DMS 273 treated with DMSO at 0.1 percent for 48 hours (cell line): Measurements from ENCODE around the gene PRR29.

ENCODE experiments used
- DNase-seq: peaks from one replicate; lab custom pipeline; 2025; lab: John Stamatoyannopoulos, UW

The PRR29 gene

DNA sequence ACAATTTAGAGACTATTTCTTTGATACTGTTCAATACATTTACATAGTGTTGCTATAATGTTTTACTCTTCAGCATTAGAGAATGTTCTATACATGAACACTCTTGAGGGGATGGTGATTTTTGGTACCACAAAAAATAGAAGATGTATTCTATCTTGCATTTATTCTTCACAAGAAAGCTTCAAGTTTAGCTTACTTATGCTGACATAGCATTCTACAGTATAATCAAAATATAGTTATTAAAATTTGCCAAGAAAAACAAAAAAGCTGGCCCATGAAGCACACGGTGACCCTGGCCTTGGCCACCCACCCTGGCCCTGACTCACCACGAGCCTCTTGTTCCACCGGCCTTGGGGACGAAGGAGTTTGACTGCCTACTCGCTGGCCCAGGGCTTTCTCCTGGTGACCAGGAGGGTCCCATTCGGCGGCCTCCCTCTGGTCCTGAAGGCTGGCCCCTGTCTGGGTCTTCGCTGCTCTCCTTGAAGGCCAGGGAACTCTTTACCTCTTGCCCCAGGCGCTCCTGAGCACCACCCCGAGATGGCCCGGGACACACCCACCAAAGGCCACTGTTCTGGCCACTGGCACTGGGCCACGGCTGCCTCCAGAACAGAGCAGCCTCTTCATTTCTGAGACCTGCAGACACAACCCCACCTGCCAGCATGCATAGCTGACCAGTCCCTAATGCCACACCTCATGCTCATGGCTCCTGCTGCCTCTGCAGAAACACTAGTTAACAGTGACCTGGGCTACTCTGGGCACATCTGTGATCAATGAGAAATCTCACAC lies 44.7 kb downstream of the PRR29 start:
- DNase-seq: no peak

- no peak for DNase-seq
These were observed 47.0 kb downstream of the PRR29 start for GRCh38 chr17:64045176-64045575.

- DNase-seq: no peak
These were observed 50.7 kb downstream of the PRR29 start for GRCh38 chr17:64048805-64049204.

DNA sequence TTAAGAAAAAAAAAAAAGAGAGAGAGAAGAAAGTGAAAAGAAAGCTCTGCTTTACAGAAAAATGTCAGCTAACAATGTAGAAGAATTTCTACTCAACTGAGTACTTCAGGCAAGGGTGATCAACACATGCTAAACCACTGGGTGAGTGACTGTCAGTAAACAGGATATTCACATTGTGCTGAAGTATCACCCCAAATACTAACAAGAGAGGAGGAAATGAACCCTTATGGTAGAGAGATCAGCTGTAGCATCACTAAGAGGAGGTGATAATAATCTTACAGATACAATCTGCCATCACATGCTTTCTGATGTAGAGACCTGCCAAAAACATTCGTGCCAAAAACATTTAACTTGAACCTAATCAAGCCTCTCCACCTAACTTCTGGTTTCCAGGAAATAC lies 53.0 kb downstream of the PRR29 start:
- no peak for DNase-seq

DNA sequence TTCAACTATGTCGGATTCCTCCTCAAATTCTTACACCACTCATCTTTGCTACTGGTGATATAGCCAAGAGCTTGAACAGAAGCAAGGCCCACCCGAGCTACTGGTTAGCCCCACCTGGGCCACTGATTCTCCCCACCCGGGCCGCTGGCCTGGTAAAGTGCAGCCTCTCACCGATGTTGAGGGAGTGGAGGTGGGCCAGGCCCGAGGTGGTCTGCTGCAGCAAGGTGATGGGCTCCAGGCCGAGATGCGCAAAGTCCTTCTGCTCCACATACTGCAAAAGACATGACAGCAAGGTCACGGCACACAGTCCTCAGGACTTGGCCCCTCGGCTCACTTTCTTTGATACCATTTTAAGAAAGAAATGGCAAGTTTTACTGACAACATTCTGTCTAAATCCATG lies 55.0 kb downstream of the PRR29 start:
- DNase-seq: no peak
